ENCODE data around the gene MRPL34. TPM values are rescaled to one million over a fixed set of nuclear protein-coding genes. Genes with fewer than 3 reads are reported as not detected.

MRPL34 gene
- total and polyA plus RNA-seq, 2 experiments from 2014 or later, result 23.0 to 78.8 TPM

DNA sequence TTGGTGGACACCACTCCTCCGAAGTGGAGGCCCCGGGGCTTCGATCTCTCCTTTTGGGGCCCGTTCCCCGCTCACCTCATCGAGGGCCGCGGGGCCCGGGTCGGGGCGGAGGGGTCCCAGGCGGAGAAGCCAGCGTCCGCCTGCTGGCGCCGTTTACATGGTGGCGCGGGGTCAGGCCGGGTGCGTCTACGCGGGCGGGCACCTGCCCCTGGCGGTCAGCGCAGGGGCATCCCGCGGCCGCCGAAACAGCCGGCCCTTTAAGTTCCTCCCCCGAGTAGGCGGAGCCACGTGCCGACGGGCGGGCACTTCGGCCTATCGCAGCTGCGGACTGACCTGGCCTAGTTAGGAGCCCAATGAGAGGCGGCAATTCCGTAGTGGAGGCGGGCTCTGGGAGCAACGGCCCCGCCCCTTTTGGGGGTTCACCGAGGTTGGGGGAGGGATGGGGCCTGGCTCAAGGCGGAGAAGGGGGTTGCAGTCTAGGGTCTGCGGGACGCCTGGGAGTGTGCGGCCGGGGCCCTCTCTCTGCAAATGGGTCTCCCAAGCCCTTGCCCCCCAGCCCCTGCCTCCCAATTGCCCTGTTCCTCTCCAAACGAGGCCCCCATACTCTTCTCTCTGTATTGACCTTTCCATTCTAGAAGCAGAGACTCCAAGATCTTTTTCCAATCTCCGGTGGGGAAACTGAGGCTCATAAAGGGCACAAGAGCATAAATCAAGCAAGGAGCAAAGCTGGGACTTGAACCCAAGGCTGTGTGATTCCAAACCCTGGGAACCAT, 2.3 kb upstream of the MRPL34 start, which contains the start of gene ABHD8:
Gene ABHD8 (minus strand): TSS at position 259 of the 773 bp plus-strand sequence. CDS start 1,809 bp downstream, outside the sequence.
- TF ChIP-seq EZH2 (IDR thresholded peaks at IDR 0.05; ENCODE audit: insufficient read depth, poor library complexity, severe bottlenecking) (no peak), EZH2phosphoT487 (IDR thresholded peaks at IDR 0.05; ENCODE audit: insufficient read depth, low read depth) (no peak)
- Histone ChIP-seq H3K4me2 (ENCODE audit: unreplicated experiment) (peak within 1 kb of the TSS; percentile 72), H3K36me3 (ENCODE audit: low read depth) (no peaks in the 10 kb centered on the region), H3K9me3 (ENCODE audit: low read depth) (no peaks in the 10 kb centered on the region), H3K79me2 (ENCODE audit: insufficient read depth) (peaks cover 15% of the 10 kb centered on the region), H2AFZ (peak within 1 kb of the TSS; percentile 84), H3K27ac (no peak within 1 kb of the TSS), H3K4me1 (ENCODE audit: insufficient read depth) (peaks cover 22% of the 10 kb centered on the region), H3F3A (ENCODE audit: insufficient read depth) (peaks cover 18% of the 10 kb centered on the region), H3K27me3 (replicated peaks; ENCODE audit: insufficient read depth) (no peaks in the 10 kb centered on the region), H3K9ac (peak within 1 kb of the TSS; percentile 66), H3K4me3 (peak within 1 kb of the TSS; percentile 77), H3K9me2 (ENCODE audit: insufficient read depth) (no peaks in the 10 kb centered on the region), H4K20me1 (ENCODE audit: insufficient read depth) (no peaks in the 10 kb centered on the region)
- WGBS, 2 experiments (ENCODE audit: low coverage in 1 of 2, low lambda C conversion rate in 2 of 2, missing lambda C conversion rate in 2 of 2), result 1% methylated on average over 35 to 36 of the region's 52 CpGs
- DNase-seq, result peak; percentile 98
- in situ Hi-C loops (cut with MboI), result loop anchor here (10.0 kb wide), 1 partner anchor 81 kb away; no protein-coding TSS in a partner anchor

DNA sequence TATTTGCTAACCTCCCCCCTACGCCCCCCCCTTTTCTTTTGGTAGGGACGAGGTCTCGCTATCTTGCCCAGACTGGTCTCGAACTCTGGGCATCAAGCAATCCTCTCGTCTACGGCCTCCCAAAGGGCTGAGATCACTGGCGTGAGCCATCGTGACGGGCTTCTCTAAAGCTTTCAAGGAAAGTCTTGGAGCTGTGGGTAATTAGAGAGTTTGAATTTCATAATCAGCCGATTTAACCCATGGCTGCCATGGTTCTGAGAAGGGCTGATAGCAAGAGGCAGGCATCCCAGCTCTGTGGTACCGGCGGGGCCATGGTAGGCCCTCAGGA, 1.8 kb upstream of the MRPL34 start:
- no peak overlapping the region for H3K27ac ChIP-seq
- peaks cover 18% of the 10 kb centered on the region for H3F3A ChIP-seq (ENCODE audit: insufficient read depth)
- H3K36me3 ChIP-seq (ENCODE audit: low read depth), result no peaks in the 10 kb centered on the region
- in situ Hi-C loops (cut with MboI), result loop anchor here (10.0 kb wide), 1 partner anchor 81 kb away; no protein-coding TSS in a partner anchor
- H3K4me1 ChIP-seq (ENCODE audit: insufficient read depth), result peaks cover 22% of the 10 kb centered on the region
- no peaks in the 10 kb centered on the region for H3K27me3 ChIP-seq (replicated peaks; ENCODE audit: insufficient read depth)
- H3K4me3 ChIP-seq, result 0 out of 2 replicates have a peak overlapping the region, but pooled peaks have one; percentile 77
- no peaks in the 10 kb centered on the region for H3K9me3 ChIP-seq (ENCODE audit: low read depth)
- 29 to 34% methylated on average over 12 of the region's 12 CpGs for WGBS, 2 experiments (ENCODE audit: low coverage in 1 of 2, low lambda C conversion rate in 2 of 2, missing lambda C conversion rate in 2 of 2)
- H3K9me2 ChIP-seq (ENCODE audit: insufficient read depth), result no peaks in the 10 kb centered on the region
- H2AFZ ChIP-seq, result peak overlapping the region; percentile 84
- no peaks in the 10 kb centered on the region for H4K20me1 ChIP-seq (ENCODE audit: insufficient read depth)
- no peak for TF ChIP-seq EZH2phosphoT487 (IDR thresholded peaks at IDR 0.05; ENCODE audit: insufficient read depth, low read depth)
- TF ChIP-seq EZH2 (IDR thresholded peaks at IDR 0.05; ENCODE audit: insufficient read depth, poor library complexity, severe bottlenecking), result no peak
- H3K4me2 ChIP-seq (ENCODE audit: unreplicated experiment), result peak overlapping the region; percentile 72
- peak; percentile 62 for DNase-seq
- H3K9ac ChIP-seq, result no peak overlapping the region
- H3K79me2 ChIP-seq (ENCODE audit: insufficient read depth), result peaks cover 15% of the 10 kb centered on the region

DNA sequence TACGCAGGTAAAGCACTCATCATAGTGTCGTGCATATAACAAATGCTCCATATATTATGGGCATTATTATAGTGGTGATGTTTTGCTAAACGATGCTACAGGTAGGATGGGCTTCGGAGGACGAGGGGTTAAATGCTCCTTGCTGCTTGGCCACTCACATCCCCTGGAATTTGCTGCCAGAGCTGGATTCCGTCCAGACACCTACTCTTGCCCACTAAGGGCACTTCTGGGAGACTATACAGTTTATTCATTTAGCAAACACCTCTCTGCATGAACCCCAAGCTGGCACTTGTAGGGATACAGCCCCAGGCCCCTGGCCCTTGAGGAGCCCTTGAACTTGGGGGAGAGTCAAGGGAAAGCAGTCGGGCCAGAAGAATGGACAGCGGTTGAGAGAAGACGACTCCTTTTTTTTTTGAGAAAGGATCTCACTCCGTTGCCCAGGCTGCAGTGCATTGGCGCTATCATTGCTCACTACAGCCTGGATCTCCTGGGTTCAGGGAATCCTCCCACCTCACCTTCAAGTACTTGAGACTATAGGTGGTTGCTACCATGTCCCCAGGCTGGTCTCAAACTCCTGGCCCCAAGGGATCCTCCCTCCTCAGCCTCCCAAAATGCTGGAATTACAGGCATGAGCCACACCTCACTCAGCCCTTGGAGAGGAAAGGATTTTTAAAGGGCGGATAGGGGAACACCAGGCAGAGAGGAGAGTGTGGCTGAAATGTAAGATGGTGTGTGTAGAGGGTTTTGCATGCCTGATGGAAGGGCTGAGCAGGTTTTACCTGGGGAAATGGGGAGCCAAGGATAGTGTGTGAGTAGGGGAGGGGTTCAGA, 1.1 kb upstream of the MRPL34 start:
- peak overlapping the region; percentile 93 for H2AFZ ChIP-seq
- H3K27ac ChIP-seq, result 0 out of 2 replicates have a peak overlapping the region, but pooled peaks have one; percentile 1
- H3K79me2 ChIP-seq (ENCODE audit: insufficient read depth), result peaks cover 18% of the 10 kb centered on the region
- no peaks in the 10 kb centered on the region for H4K20me1 ChIP-seq (ENCODE audit: insufficient read depth)
- no peaks in the 10 kb centered on the region for H3K9me3 ChIP-seq (ENCODE audit: low read depth)
- no peak for DNase-seq
- H3K4me3 ChIP-seq, result peak overlapping the region; percentile 87; the same call in 1 of the 2 replicates
- no peaks in the 10 kb centered on the region for H3K9me2 ChIP-seq (ENCODE audit: insufficient read depth)
- no peak overlapping the region for H3K9ac ChIP-seq
- H3K27me3 ChIP-seq (replicated peaks; ENCODE audit: insufficient read depth), result no peaks in the 10 kb centered on the region
- H3K4me1 ChIP-seq (ENCODE audit: insufficient read depth), result peaks cover 22% of the 10 kb centered on the region
- in situ Hi-C loops (cut with MboI), result loop anchor here (10.0 kb wide), 1 partner anchor 80 kb away; no protein-coding TSS in a partner anchor
- 44 to 48% methylated on average over 12 of the region's 12 CpGs for WGBS, 2 experiments (ENCODE audit: low coverage in 1 of 2, low lambda C conversion rate in 2 of 2, missing lambda C conversion rate in 2 of 2)
- no peak for TF ChIP-seq EZH2phosphoT487 (IDR thresholded peaks at IDR 0.05; ENCODE audit: insufficient read depth, low read depth)
- TF ChIP-seq EZH2 (IDR thresholded peaks at IDR 0.05; ENCODE audit: insufficient read depth, poor library complexity, severe bottlenecking), result no peak
- H3K36me3 ChIP-seq (ENCODE audit: low read depth), result no peaks in the 10 kb centered on the region
- H3F3A ChIP-seq (ENCODE audit: insufficient read depth), result peaks cover 18% of the 10 kb centered on the region
- peak overlapping the region; percentile 87 for H3K4me2 ChIP-seq (ENCODE audit: unreplicated experiment)

DNA sequence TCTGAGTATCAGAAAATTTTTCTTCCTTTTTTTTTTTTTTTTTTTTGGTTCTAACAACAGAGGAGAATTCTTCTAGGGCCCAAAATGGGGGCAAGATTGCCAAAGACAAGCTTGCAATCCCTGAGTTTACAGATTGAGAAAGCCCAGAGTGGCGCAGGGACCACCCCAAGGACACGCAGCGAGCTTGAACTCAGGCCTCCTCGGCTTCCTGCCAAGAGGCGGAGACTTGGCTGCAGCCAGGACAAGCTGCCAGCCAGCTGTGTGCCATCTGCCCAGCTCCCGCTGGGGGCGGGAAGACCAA, 506 bp upstream of the MRPL34 start:
- Histone ChIP-seq H2AFZ (peak overlapping the region; percentile 93), H3K9me3 (ENCODE audit: low read depth) (no peaks in the 10 kb centered on the region), H3K9me2 (ENCODE audit: insufficient read depth) (no peaks in the 10 kb centered on the region), H3K27ac (0 out of 2 replicates have a peak overlapping the region, but pooled peaks have one; percentile 1), H3K4me1 (ENCODE audit: insufficient read depth) (peaks cover 22% of the 10 kb centered on the region), H3K27me3 (replicated peaks; ENCODE audit: insufficient read depth) (no peaks in the 10 kb centered on the region), H3F3A (ENCODE audit: insufficient read depth) (peaks cover 18% of the 10 kb centered on the region), H3K9ac (no peak overlapping the region), H3K4me3 (peak overlapping the region; percentile 87), H3K79me2 (ENCODE audit: insufficient read depth) (peaks cover 23% of the 10 kb centered on the region), H4K20me1 (ENCODE audit: insufficient read depth) (no peaks in the 10 kb centered on the region), H3K36me3 (ENCODE audit: low read depth) (no peaks in the 10 kb centered on the region), H3K4me2 (ENCODE audit: unreplicated experiment) (peak overlapping the region; percentile 87)
- in situ Hi-C loops (cut with MboI), result loop anchor here (10.0 kb wide), 1 partner anchor 80 kb away; no protein-coding TSS in a partner anchor
- no peak for TF ChIP-seq EZH2phosphoT487 (IDR thresholded peaks at IDR 0.05; ENCODE audit: insufficient read depth, low read depth)
- TF ChIP-seq EZH2 (IDR thresholded peaks at IDR 0.05; ENCODE audit: insufficient read depth, poor library complexity, severe bottlenecking), result no peak
- no peak for DNase-seq
- 3% methylated on average over 7 of the region's 7 CpGs for WGBS, 2 experiments (ENCODE audit: low coverage in 1 of 2, low lambda C conversion rate in 2 of 2, missing lambda C conversion rate in 2 of 2)
